Muscle of leg (tissue), 11 donors: ENCODE results near the gene TRAM2. TPM values are rescaled to one million over a fixed set of nuclear protein-coding genes. Genes with fewer than 3 reads are reported as not detected.
A peak's percentile ranks its signal among the peaks of the same experiment; 100 is the strongest.

Experiments
- DNase-seq: peaks from one replicate; pipeline ENCODE4 v3.0.0; 2013
- H3K27ac ChIP-seq: one replicate; pipeline ENCODE4 v1.5.1; 2013; ENCODE audit warnings: mild to moderate bottlenecking, low read length, control low read depth
- H3K27me3 ChIP-seq: one replicate; pipeline ENCODE4 v1.6.1; 2013; ENCODE audit warnings: low read length; ENCODE audit not compliant: control insufficient read depth, insufficient read depth
- H3K36me3 ChIP-seq: one replicate; pipeline ENCODE4 v1.6.1; 2013; ENCODE audit warnings: low read length; ENCODE audit not compliant: control insufficient read depth, insufficient read depth
- H3K4me1 ChIP-seq: one replicate; pipeline ENCODE4 v1.6.1; 2013; ENCODE audit warnings: low read length; ENCODE audit not compliant: control insufficient read depth, insufficient read depth
- H3K4me3 ChIP-seq: one replicate; pipeline ENCODE4 v1.5.1; 2013; ENCODE audit warnings: low read length, control low read depth
- H3K9me3 ChIP-seq: replicated peaks from 2 replicates; pipeline ENCODE4 v1.6.1; 2013; ENCODE audit warnings: low read depth, low read length; ENCODE audit not compliant: control insufficient read depth
- WGBS: methylation state at CpG from one replicate; pipeline ENCODE4 v1.1.5; 2013; ENCODE audit warnings: missing lambda C conversion rate; ENCODE audit not compliant: insufficient coverage; 5-methylcytosine and 5-hydroxymethylcytosine counted together
- polyA plus RNA-seq, 8 donors: library from polyadenylated mRNA; unstranded; fragments of 120-200 nt; gene quantifications; one replicate each; pipeline versions ENCODE4 v1.2.1 to v1.2.3, GENCODE V29; 2013; ENCODE audit warnings: inconsistent platforms in 1 of 8, low replicate concordance in 1 of 8; ENCODE audit not compliant: insufficient read length in 8 of 8, insufficient read depth in 1 of 8
- total RNA-seq: library from RNA; stranded (reverse); fragments of 120-200 nt; gene quantifications from one replicate; pipeline ENCODE4 v1.2.4, GENCODE V29; 2013

The TRAM2 gene
- total and polyA plus RNA-seq, 9 donors: 15.8 to 32.7 (median 21.6) TPM

DNA sequence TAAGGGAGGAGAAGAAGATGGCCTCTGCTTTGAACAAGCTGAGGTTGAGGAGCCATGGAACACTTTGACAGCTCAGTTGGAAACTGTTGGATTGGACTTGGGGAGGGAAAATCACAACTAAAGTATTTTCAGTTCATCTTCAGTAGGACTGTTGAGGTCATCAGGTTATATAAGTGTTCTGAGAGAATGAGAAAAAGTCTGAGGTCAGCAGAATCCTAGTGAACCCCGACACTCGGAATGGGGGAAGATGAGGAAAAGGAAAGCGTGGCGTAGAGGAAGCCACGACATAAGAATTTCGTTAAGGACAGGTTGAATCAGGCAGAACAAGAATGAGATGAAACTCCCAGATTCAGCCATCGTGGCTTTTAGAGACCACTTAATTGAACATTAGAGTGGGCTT is 4.0 kb upstream of the TRAM2 start:
- no peaks in the 10 kb centered on the region for H3K9me3 ChIP-seq
- no peak for DNase-seq
- H3K27me3 ChIP-seq: no peaks in the 10 kb centered on the region
- WGBS: 91% methylated on average over 7 of the region's 7 CpGs
- no peak overlapping the region for H3K27ac ChIP-seq
- peaks cover 8% of the 10 kb centered on the region for H3K36me3 ChIP-seq
- H3K4me1 ChIP-seq: peaks cover 5% of the 10 kb centered on the region
- no peak overlapping the region for H3K4me3 ChIP-seq

GRCh38 chr6:52579006-52579660 is 2.3 kb upstream of the TRAM2 start:
- H3K36me3 ChIP-seq: peaks cover 8% of the 10 kb centered on the region
- WGBS: 100% methylated on average over 1 of the region's 6 CpGs
- H3K4me1 ChIP-seq: peaks cover 23% of the 10 kb centered on the region
- H3K9me3 ChIP-seq: no peaks in the 10 kb centered on the region
- no peak overlapping the region for H3K27ac ChIP-seq
- no peak overlapping the region for H3K4me3 ChIP-seq
- no peaks in the 10 kb centered on the region for H3K27me3 ChIP-seq
- no peak for DNase-seq

- peak overlapping the region; percentile 73 for H3K4me3 ChIP-seq
- no peaks in the 10 kb centered on the region for H3K9me3 ChIP-seq
- peak overlapping the region; percentile 97 for H3K27ac ChIP-seq
- no peak for DNase-seq
- H3K27me3 ChIP-seq: no peaks in the 10 kb centered on the region
- no CpG with 5 or more reads among the region's 9 CpGs for WGBS
- peaks cover 8% of the 10 kb centered on the region for H3K36me3 ChIP-seq
- peaks cover 35% of the 10 kb centered on the region for H3K4me1 ChIP-seq
Observed at GRCh38 chr6:52577778-52578463, 1.1 kb upstream of the TRAM2 start.

DNA sequence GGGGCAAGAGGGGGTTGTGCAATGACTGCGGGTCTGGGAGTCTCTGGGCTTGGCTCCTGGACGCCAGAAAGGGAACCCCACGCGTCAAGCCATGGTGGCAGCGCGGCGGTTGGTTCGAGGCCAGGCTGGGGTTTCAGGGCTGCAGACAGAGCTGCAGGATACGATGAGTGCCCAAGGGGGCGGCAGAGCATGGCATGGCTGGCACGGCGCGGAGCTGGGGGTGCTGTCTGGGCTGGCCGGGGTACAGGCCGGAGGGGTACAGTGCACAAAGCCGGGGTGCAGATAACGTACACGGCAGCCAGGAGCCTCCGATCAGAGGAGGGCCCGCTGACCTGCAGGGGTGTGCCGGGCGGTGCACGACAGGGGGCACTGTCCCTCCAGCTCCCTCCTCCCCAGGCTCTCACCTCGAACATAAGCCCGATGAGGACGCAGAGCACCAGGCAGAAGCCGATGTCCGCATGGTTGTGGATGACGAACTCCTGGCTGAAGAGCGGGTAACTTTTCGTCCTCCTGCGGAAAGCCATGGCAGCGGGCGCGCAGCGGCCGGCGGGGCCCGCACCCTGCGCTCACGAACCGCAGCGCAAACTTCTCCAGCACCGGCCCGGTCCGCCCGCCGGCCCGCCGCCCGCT is 353 bp downstream of the TRAM2 start:
- Histone ChIP-seq H3K27ac (peak overlapping the region; percentile 74), H3K27me3 (no peaks in the 10 kb centered on the region), H3K4me3 (peak overlapping the region; percentile 90), H3K4me1 (peaks cover 44% of the 10 kb centered on the region), H3K9me3 (no peaks in the 10 kb centered on the region), H3K36me3 (no peaks in the 10 kb centered on the region)
- WGBS: under 1% methylated on average over 51 of the region's 51 CpGs
- DNase-seq: peak; percentile 82

- H3K36me3 ChIP-seq: no peaks in the 10 kb centered on the region
- no peaks in the 10 kb centered on the region for H3K9me3 ChIP-seq
- H3K4me3 ChIP-seq: peak overlapping the region; percentile 90
- 12% methylated on average over 5 of the region's 8 CpGs for WGBS
- H3K27ac ChIP-seq: peak overlapping the region; percentile 74
- no peaks in the 10 kb centered on the region for H3K27me3 ChIP-seq
- peak; percentile 66 for DNase-seq
- H3K4me1 ChIP-seq: peaks cover 49% of the 10 kb centered on the region
Observed at GRCh38 chr6:52576054-52576391, 837 bp downstream of the TRAM2 start.

DNA sequence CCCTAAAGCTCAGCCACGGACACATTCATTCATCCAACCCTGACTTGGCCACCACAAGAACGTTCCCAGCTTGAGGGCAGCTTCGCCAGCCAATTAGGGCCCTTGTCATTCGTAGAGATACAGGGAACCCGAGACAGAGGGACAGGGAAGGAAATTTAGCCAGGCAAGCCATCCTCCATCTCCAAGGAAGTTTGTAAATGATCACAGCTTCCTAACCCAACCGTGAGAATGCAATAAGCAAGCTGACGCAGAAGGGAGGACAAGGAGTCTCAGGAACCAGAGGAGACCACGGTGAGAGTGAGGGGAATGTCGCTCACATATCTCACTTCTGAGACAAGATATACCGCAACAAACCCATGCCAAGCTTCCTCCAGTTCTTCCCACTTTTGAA is 1.4 kb downstream of the TRAM2 start:
- peaks cover 53% of the 10 kb centered on the region for H3K4me1 ChIP-seq
- 74% methylated on average over 3 of the region's 10 CpGs for WGBS

DNA sequence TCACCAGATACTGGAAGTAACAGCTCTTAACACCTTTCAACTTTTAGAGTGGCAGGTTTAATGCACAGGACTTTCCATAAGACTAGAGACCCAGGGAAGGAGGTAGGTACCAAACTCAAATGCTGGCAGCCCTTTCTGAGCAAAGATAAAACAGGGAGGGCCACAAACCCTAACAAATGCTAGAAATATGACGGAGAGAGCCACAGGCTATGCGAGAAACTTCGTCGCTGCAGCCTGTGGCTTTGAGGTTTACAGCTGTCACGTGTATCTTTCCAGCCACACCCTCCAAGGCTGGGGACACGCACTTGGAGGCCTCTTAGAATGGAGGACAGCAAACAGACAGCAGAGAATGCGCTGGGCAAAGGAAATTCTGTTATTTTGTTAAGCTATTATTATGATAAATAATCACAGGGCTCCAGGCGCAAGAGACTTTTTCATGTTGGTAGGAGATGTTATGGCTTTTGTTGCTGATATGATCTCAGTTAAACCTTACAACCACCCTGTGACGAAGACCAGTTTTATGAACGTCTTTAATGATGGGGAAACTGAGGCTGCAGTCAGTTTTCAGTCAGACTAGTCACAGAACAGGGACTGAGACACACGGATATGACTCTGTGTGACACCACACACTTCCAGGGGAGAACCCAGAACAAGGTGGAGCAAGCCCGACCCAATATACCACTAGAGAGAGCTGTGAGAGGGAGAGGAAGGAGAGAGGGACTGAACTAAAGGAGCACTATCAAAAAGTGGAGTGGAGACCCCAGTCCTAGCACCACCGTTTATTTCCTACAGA is 2.0 kb downstream of the TRAM2 start:
- Histone ChIP-seq H3K27me3 (no peaks in the 10 kb centered on the region), H3K4me3 (peak overlapping the region; percentile 90), H3K36me3 (no peaks in the 10 kb centered on the region), H3K27ac (peak overlapping the region; percentile 74), H3K9me3 (no peaks in the 10 kb centered on the region), H3K4me1 (peaks cover 59% of the 10 kb centered on the region)
- WGBS: 30% methylated on average over 2 of the region's 13 CpGs
- peak; percentile 72 for DNase-seq

More for the DNA sequence above, 1.4 kb downstream of the TRAM2 start:
- Histone ChIP-seq H3K9me3 (no peaks in the 10 kb centered on the region), H3K4me3 (peak overlapping the region; percentile 90), H3K27ac (peak overlapping the region; percentile 74), H3K36me3 (no peaks in the 10 kb centered on the region), H3K27me3 (no peaks in the 10 kb centered on the region)
- no peak for DNase-seq

GRCh38 chr6:52573295-52573694 is 3.6 kb downstream of the TRAM2 start:
- H3K36me3 ChIP-seq: no peaks in the 10 kb centered on the region
- H3K27me3 ChIP-seq: no peaks in the 10 kb centered on the region
- H3K27ac ChIP-seq: peak overlapping the region; percentile 71
- WGBS: no CpG with 5 or more reads among the region's 2 CpGs
- DNase-seq: peak; percentile 67
- no peak overlapping the region for H3K4me3 ChIP-seq
- peaks cover 71% of the 10 kb centered on the region for H3K4me1 ChIP-seq
- no peaks in the 10 kb centered on the region for H3K9me3 ChIP-seq

- Histone ChIP-seq H3K4me1 (peaks cover 76% of the 10 kb centered on the region), H3K4me3 (no peak overlapping the region), H3K27ac (peak overlapping the region; percentile 71), H3K9me3 (no peaks in the 10 kb centered on the region), H3K27me3 (no peaks in the 10 kb centered on the region), H3K36me3 (no peaks in the 10 kb centered on the region)
- DNase-seq: no peak
- 96% methylated on average over 3 of the region's 4 CpGs for WGBS
Observed at GRCh38 chr6:52572536-52572935, 4.3 kb downstream of the TRAM2 start.
